ENCODE measurements around the gene IVL.

The IVL gene

DNA sequence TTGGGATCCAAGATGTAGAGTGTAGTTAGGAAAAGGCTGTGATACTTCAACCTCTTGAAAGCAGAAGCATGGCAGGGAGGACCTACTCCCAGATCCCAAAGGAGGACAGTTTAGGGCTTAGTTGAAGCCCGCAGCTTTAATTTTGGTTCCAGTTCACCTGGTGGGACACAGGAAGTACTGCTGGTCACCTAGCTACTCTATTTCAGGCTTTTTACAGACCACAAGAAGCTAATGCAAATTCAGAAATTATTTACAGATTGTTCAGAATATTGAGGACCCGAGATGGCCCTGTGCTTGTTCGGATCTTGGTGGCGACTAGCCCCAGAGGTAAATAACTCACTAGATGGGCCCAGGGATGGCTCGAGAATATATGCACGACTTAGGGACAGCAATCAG, 36.6 kb upstream of the IVL start:
- Histone ChIP-seq H3K9ac (ENCODE audit: low read length) (no peak overlapping the region), H3K27me3 (ENCODE audit: low read depth, low read length) (peaks cover 53% of the 10 kb centered on the region), H3K36me3 (replicated peaks; ENCODE audit: low read depth, low read length) (no peaks in the 10 kb centered on the region), H3K4me2 (ENCODE audit: low read length) (no peak overlapping the region), H3K9me3 (ENCODE audit: insufficient read depth, low read length) (no peaks in the 10 kb centered on the region), H4K20me1 (ENCODE audit: insufficient read depth, low read length) (no peaks in the 10 kb centered on the region), H3K4me1 (ENCODE audit: low read length) (no peaks in the 10 kb centered on the region), H3K79me2 (ENCODE audit: low read length) (no peaks in the 10 kb centered on the region), H3K4me3 (ENCODE audit: low read length) (no peak overlapping the region), H3K27ac (ENCODE audit: low read length) (no peak overlapping the region), H2AFZ (ENCODE audit: low read depth, low read length) (no peak overlapping the region)
- TF ChIP-seq, protein P1, sequence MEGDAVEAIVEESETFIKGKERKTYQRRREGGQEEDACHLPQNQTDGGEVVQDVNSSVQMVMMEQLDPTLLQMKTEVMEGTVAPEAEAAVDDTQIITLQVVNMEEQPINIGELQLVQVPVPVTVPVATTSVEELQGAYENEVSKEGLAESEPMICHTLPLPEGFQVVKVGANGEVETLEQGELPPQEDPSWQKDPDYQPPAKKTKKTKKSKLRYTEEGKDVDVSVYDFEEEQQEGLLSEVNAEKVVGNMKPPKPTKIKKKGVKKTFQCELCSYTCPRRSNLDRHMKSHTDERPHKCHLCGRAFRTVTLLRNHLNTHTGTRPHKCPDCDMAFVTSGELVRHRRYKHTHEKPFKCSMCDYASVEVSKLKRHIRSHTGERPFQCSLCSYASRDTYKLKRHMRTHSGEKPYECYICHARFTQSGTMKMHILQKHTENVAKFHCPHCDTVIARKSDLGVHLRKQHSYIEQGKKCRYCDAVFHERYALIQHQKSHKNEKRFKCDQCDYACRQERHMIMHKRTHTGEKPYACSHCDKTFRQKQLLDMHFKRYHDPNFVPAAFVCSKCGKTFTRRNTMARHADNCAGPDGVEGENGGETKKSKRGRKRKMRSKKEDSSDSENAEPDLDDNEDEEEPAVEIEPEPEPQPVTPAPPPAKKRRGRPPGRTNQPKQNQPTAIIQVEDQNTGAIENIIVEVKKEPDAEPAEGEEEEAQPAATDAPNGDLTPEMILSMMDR (IDR thresholded peaks at IDR 0.05; ENCODE audit: low read depth, low read length), result no peak
- TF ChIP-seq EZH2phosphoT487 (IDR thresholded peaks at IDR 0.05; ENCODE audit: low read depth), result no peak

DNA sequence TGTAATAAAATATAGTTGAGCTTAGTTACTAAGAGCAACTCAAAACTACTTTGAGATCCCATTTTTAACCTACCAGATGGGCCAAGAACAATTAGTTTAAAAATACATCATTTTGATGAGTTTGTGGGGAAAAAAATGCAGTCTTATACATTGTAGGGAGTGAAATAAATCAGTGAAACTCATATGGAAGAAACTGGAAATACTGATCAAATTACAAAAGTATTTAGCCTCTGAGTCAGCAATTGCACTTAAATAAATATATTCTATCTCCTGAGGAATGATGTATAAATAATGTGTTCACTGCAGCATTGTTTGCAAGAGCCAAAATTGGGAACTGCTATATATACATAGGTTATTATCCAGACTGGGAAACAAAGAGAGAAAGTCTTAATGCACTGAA, 34.9 kb upstream of the IVL start:
- Histone ChIP-seq H3K36me3 (replicated peaks; ENCODE audit: low read depth, low read length) (no peaks in the 10 kb centered on the region), H3K4me3 (ENCODE audit: low read length) (no peak overlapping the region), H2AFZ (ENCODE audit: low read depth, low read length) (no peak overlapping the region), H4K20me1 (ENCODE audit: insufficient read depth, low read length) (no peaks in the 10 kb centered on the region), H3K27me3 (ENCODE audit: low read depth, low read length) (peaks cover 43% of the 10 kb centered on the region), H3K9ac (ENCODE audit: low read length) (no peak overlapping the region), H3K79me2 (ENCODE audit: low read length) (no peaks in the 10 kb centered on the region), H3K27ac (ENCODE audit: low read length) (no peak overlapping the region), H3K4me1 (ENCODE audit: low read length) (no peaks in the 10 kb centered on the region), H3K4me2 (ENCODE audit: low read length) (no peak overlapping the region), H3K9me3 (ENCODE audit: insufficient read depth, low read length) (no peaks in the 10 kb centered on the region)
- TF ChIP-seq, protein P1 (IDR thresholded peaks at IDR 0.05; ENCODE audit: low read depth, low read length), result no peak
- no peak for TF ChIP-seq EZH2phosphoT487 (IDR thresholded peaks at IDR 0.05; ENCODE audit: low read depth)

DNA sequence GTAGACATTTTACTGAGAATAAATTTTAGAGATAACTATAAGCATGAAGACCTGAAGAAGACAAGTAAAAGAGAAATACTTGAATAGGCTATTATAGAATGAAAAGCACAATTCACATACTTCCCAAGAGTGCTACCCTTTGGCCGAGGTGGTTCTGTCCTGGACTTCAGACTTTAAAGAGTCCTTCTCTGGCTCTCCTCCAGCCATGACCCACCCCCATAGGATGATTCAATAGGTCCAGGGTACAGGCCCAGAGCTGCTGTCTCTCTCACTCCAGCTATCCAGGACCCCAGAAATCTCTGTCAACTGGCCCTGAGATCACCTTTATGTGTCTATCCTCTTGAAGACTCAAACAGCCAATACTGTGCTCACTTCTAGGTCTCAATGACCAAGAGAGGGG, 31.5 kb upstream of the IVL start:
- TF ChIP-seq EZH2phosphoT487 (IDR thresholded peaks at IDR 0.05; ENCODE audit: low read depth), result no peak
- TF ChIP-seq, protein P1 (IDR thresholded peaks at IDR 0.05; ENCODE audit: low read depth, low read length), result no peak
- H4K20me1 ChIP-seq (ENCODE audit: insufficient read depth, low read length), result no peaks in the 10 kb centered on the region
- H3K4me2 ChIP-seq (ENCODE audit: low read length), result no peak overlapping the region
- no peaks in the 10 kb centered on the region for H3K4me1 ChIP-seq (ENCODE audit: low read length)
- H3K9me3 ChIP-seq (ENCODE audit: insufficient read depth, low read length), result no peaks in the 10 kb centered on the region
- H3K27me3 ChIP-seq (ENCODE audit: low read depth, low read length), result peaks cover 39% of the 10 kb centered on the region
- no peak overlapping the region for H3K4me3 ChIP-seq (ENCODE audit: low read length)
- no peak overlapping the region for H3K9ac ChIP-seq (ENCODE audit: low read length)
- no peaks in the 10 kb centered on the region for H3K79me2 ChIP-seq (ENCODE audit: low read length)
- H2AFZ ChIP-seq (ENCODE audit: low read depth, low read length), result no peak overlapping the region
- no peak overlapping the region for H3K27ac ChIP-seq (ENCODE audit: low read length)
- H3K36me3 ChIP-seq (replicated peaks; ENCODE audit: low read depth, low read length), result no peaks in the 10 kb centered on the region

DNA sequence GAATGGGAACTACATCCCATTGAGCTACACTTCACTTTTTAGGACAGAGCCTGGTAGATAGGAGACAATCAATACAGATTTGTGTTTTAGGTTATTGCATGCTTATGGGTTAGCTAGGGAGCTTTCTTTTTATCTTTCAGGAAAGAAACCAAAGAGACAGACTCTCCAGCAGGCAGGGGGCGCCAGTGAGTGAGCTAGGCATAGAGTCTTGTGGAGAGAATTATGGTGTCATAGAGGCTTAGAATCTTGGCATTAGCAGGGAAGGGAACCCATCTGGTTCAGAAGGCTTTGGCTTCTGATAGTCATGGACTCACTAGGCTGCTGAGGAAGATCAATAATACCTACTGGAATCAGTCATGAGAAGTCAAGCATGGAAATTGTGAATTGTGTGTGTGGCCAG, 30.3 kb upstream of the IVL start, which contains the start of gene SMCP:
TSS of gene SMCP (plus strand) at position 281 of the 400 bp plus-strand sequence. CDS start 6,101 bp downstream, outside the sequence.
- H3K27ac ChIP-seq (ENCODE audit: low read length), result no peak within 1 kb of the TSS
- no peak within 1 kb of the TSS for H3K4me2 ChIP-seq (ENCODE audit: low read length)
- no peak for TF ChIP-seq EZH2phosphoT487 (IDR thresholded peaks at IDR 0.05; ENCODE audit: low read depth)
- TF ChIP-seq, protein P1 (IDR thresholded peaks at IDR 0.05; ENCODE audit: low read depth, low read length), result peak; percentile 63
- H3K4me1 ChIP-seq (ENCODE audit: low read length), result no peaks in the 10 kb centered on the region
- H4K20me1 ChIP-seq (ENCODE audit: insufficient read depth, low read length), result no peaks in the 10 kb centered on the region
- no peak within 1 kb of the TSS for H3K9ac ChIP-seq (ENCODE audit: low read length)
- H3K4me3 ChIP-seq (ENCODE audit: low read length), result no peak within 1 kb of the TSS
- H3K27me3 ChIP-seq (ENCODE audit: low read depth, low read length), result peaks cover 33% of the 10 kb centered on the region
- H3K9me3 ChIP-seq (ENCODE audit: insufficient read depth, low read length), result no peaks in the 10 kb centered on the region
- no peaks in the 10 kb centered on the region for H3K36me3 ChIP-seq (replicated peaks; ENCODE audit: low read depth, low read length)
- H3K79me2 ChIP-seq (ENCODE audit: low read length), result no peaks in the 10 kb centered on the region
- H2AFZ ChIP-seq (ENCODE audit: low read depth, low read length), result no peak within 1 kb of the TSS

All from OCI-LY3 (cell line).